NCI-H2029 (cell line): ENCODE results near the gene RBM19.
"Not testable (repeated sequence)": the region's sequence is repeated elsewhere in the genome, so short reads cannot be mapped to it uniquely, and the experiment has no call there.

Source experiments
- DNase-seq: peaks from one replicate; lab custom pipeline; 2025; lab: John Stamatoyannopoulos, UW

Gene RBM19, protein sequence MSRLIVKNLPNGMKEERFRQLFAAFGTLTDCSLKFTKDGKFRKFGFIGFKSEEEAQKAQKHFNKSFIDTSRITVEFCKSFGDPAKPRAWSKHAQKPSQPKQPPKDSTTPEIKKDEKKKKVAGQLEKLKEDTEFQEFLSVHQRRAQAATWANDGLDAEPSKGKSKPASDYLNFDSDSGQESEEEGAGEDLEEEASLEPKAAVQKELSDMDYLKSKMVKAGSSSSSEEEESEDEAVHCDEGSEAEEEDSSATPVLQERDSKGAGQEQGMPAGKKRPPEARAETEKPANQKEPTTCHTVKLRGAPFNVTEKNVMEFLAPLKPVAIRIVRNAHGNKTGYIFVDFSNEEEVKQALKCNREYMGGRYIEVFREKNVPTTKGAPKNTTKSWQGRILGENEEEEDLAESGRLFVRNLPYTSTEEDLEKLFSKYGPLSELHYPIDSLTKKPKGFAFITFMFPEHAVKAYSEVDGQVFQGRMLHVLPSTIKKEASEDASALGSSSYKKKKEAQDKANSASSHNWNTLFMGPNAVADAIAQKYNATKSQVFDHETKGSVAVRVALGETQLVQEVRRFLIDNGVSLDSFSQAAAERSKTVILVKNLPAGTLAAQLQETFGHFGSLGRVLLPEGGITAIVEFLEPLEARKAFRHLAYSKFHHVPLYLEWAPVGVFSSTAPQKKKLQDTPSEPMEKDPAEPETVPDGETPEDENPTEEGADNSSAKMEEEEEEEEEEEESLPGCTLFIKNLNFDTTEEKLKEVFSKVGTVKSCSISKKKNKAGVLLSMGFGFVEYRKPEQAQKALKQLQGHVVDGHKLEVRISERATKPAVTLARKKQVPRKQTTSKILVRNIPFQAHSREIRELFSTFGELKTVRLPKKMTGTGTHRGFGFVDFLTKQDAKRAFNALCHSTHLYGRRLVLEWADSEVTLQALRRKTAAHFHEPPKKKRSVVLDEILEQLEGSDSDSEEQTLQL

GRCh38 chr12:113965951-113966797 is at the start of gene RBM19:
RBM19 (minus strand) TSS chr12:113966325; CDS start chr12:113966227, 98 bp downstream.
- DNase-seq, result peak; percentile 98

GRCh38 chr12:114015851-114016250 is 49.7 kb upstream of the RBM19 start:
- no peak for DNase-seq

- peak; percentile 52 for DNase-seq
These were observed 47.6 kb upstream of the RBM19 start for GRCh38 chr12:114013575-114014345.

- no peak for DNase-seq
These were observed 46.8 kb upstream of the RBM19 start for GRCh38 chr12:114012744-114013431.

GRCh38 chr12:114011711-114012110 is 45.6 kb upstream of the RBM19 start:
- peak; percentile 68 for DNase-seq

- peak; percentile 84 for DNase-seq
These were observed 40.6 kb upstream of the RBM19 start for GRCh38 chr12:114006482-114007425.

DNA sequence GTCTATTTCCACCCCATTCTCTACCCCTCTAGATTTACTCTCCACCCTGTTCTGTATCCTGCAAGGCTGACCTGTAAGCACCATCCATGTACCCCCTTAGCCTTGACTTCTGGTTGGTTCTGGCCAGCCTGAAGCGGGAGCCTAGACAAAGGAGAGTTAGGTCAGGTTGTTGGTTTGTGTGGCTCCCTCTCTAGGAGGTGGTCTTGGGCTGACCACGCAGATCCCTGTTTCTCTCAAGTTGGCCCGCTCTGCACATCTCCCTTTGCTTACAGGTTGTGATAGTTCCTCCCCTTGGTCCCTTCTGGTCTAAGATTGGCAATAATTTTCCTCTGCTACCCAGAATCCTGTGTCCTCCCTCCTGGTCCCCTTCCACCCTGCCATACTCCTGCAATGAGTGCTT is 38.3 kb upstream of the RBM19 start:
- no peak for DNase-seq

DNA sequence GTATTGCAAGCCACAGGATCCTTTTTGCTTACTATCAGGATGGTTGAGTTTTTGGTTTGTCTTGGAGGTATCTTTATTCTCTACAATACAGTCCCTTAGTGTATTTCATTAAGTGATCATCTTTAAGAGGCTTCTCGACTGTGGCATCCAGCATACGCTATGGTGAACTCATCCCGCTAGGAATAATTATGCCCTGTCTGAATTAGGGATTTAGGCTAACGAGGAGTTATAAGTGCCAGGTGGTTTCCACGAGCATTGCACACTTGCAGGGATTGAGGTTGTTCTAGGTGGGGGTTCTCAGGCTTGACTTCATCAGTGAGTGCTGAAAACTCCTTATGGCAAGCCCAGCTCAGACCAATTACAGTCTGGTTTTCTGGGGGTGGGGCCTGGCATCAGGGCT is 37.2 kb upstream of the RBM19 start:
- DNase-seq, result no peak

DNA sequence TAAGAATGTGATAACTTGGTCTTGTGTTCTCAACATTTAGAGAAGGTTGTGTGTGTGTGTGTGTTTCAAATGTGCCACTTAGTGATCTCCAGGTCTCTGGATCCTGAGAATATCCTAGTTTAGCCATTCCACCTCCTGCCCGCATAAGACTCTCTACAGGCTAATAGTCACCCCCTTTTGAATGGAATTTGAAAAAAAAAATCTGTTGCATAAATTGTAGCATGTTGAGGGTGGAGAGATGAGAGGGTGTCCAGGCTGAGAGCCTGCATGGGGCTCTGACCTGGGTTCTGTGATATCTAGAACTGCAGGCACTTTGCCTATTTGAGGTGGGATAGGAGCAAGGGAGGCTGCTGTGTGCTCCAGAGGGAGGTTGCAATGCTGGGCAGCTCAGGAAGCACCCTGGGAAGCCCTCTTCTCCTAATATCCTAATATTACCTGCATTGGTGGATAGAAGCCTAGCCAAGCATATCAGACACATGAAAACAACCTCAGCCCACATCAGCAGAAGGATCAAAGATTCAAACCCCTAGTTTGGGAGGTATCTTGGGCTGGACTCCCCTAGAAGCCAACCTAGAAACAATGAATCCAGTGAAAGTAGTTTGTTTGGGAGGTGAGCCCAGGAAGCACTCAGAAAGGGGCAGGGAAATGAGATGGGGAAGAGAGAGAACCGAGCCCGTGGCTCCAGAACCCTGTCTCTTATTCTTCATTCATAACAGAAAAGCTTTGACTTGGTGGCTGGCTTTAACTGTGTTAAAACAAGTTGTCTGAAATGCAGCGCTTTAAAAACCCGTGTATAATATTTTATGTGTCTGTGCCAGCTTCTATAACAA is 35.6 kb upstream of the RBM19 start:
- no peak for DNase-seq

DNA sequence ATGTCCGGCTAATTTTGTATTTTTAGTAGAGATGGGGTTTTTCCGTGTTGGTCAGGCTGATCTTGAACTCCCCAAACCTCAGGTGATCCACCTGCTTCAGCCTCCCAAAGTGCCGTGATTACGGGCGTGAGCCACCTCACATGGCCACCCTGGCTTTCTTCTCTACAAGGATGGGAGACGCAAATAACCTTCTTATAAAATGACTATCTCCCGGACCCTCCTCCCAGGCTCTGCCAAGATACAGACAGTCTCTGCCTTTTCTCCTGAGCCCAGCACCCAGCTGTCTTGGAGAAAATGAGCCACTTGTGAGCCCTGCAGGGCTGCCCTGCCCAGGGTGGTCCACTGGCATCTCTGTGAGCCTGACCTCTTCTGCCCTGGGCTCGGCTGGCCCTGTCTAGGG is 34.7 kb upstream of the RBM19 start:
- DNase-seq, result no peak

GRCh38 chr12:114000261-114000660 is 34.1 kb upstream of the RBM19 start:
- DNase-seq, result not testable (repeated sequence)

GRCh38 chr12:113997365-113997764 is 31.2 kb upstream of the RBM19 start:
- DNase-seq, result no peak

DNA sequence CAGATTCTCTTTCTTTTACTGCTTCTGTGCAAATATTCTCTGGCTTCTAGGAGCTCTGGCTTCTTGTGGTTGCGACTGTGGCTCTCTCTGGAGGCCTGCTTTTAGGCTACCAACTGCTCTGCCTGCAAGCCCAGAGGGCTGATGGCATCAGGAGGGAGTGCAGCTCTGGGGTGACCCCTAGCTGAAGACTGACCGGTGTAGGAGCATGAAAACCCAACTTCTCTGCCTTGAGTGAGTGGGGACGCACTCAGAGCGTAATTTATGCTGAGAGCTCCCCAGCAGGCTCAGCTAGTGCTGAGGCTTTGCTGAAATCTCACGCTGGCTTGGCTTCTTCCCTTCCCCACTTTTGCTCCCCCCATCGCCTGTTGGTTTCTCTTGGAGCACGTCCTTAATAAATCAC is 29.9 kb upstream of the RBM19 start:
- no peak for DNase-seq

DNA sequence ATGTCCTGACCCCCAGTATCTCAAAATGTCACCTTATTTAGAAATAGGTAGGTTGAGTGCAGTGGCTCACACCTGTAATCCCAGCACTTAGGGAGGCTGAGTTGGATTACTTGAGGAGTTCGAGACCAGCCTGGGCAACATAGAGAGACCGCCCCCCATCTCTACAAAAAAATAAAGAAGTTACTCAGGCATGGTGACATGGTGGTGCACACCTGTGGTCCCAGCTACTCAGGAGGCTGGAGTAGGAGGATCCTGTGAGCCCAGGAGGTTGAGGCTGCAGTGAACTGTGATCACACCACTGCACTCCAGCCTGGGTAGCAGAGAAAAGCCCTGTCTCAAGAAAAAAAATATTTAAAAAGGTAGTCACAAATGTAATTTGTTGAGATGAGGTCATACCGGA is 27.9 kb upstream of the RBM19 start:
- no peak for DNase-seq

- DNase-seq, result not testable (repeated sequence)
These were observed 26.6 kb upstream of the RBM19 start for GRCh38 chr12:113992751-113993150.

- DNase-seq, result no peak
These were observed 25.3 kb upstream of the RBM19 start for GRCh38 chr12:113991224-113992044.
